Hepatocyte (in vitro differentiated cells): Measurements from ENCODE around the gene DDX10.

ENCODE experiments used
- CTCF ChIP-seq: fragments of 200-600 bp; sonication (generic); IDR thresholded peaks from 2 replicates; pipeline ENCODE4 v1.5.1; 2016; ENCODE audit warnings: antibody characterized with exemption, mild to moderate bottlenecking; ENCODE audit not compliant: poor library complexity
- EZH2 ChIP-seq: fragments of 200-600 bp; sonication (generic); IDR thresholded peaks from 2 replicates; pipeline ENCODE4 v1.6.1; 2016; ENCODE audit warnings: antibody characterized with exemption, mild to moderate bottlenecking, borderline replicate concordance
- EZH2phosphoT487 ChIP-seq: fragments of 200-600 bp; sonication (generic); IDR thresholded peaks from one replicate; pipeline ENCODE4 v1.6.1; 2018; ENCODE audit warnings: antibody characterized with exemption, mild to moderate bottlenecking, low read depth, moderate library complexity; ENCODE audit not compliant: unreplicated experiment, severe bottlenecking

- no peak for TF ChIP-seq CTCF
- TF ChIP-seq EZH2: no peak
- TF ChIP-seq EZH2phosphoT487: no peak
These were observed 250.8 kb downstream of the DDX10 start for GRCh38 chr11:108915666-108916065.
